Suprapubic skin (tissue), 4 donors: ENCODE results near the gene CD9. TPM values are rescaled to one million over a fixed set of nuclear protein-coding genes. Genes with fewer than 3 reads are reported as not detected.
A peak's percentile ranks its signal among the peaks of the same experiment; 100 is the strongest.

ENCODE experiments used
- DNase-seq, 2 donors: peaks; one replicate each; pipeline ENCODE4 v3.0.0-alpha.2; 2019; ENCODE audit warnings: low spot score in 2 of 2
- H3K27ac ChIP-seq: fragments of 200-600 bp; sonication (generic); one replicate; pipeline ENCODE4 v1.5.1; 2019
- H3K27me3 ChIP-seq: fragments of 200-600 bp; sonication (generic); one replicate; pipeline ENCODE4 v1.5.1; 2019
- H3K36me3 ChIP-seq: fragments of 200-600 bp; sonication (generic); one replicate; pipeline ENCODE4 v1.5.1; 2019
- H3K4me1 ChIP-seq: fragments of 200-600 bp; sonication (generic); one replicate; pipeline ENCODE4 v1.5.1; 2019
- H3K4me3 ChIP-seq: fragments of 200-600 bp; sonication (generic); one replicate; pipeline ENCODE4 v1.5.1; 2019; ENCODE audit warnings: mild to moderate bottlenecking
- H3K9me3 ChIP-seq: fragments of 200-600 bp; sonication (generic); one replicate; pipeline ENCODE4 v1.5.1; 2019
- CTCF ChIP-seq, 2 donors: fragments of 200-600 bp in 1 of 2; fragments of 450-650 bp in 1 of 2; sonication (generic) in 1 of 2; IDR thresholded peaks; one replicate each; pipeline ENCODE4 v1.5.1; 2016 to 2019; ENCODE audit warnings: antibody characterized with exemption in 2 of 2, mild to moderate bottlenecking in 1 of 2, moderate library complexity in 1 of 2
- EP300 ChIP-seq: sonication (generic); formaldehyde crosslinking; IDR thresholded peaks from one replicate; pipeline ENCODE4 v1.6.1; 2017; ENCODE audit warnings: antibody characterized with exemption
- POLR2A ChIP-seq, 2 donors: fragments of 450-650 bp; IDR thresholded peaks; one replicate each; pipeline ENCODE4 v1.6.1; 2017; ENCODE audit warnings: antibody characterized with exemption in 2 of 2, mild to moderate bottlenecking in 2 of 2, moderate library complexity in 2 of 2
- POLR2AphosphoS5 ChIP-seq, 3 donors: sonication (generic); formaldehyde crosslinking; IDR thresholded peaks; one replicate each; pipeline ENCODE4 v1.6.1; 2017; ENCODE audit warnings: antibody characterized with exemption in 3 of 3
- WGBS: methylation state at CpG from one replicate; pipeline ENCODE4 v1.1.5; 2018; 5-methylcytosine and 5-hydroxymethylcytosine counted together
- total RNA-seq, 4 donors: library from RNA; depleted of rRNA; stranded (reverse); fragments of >200 nt; gene quantifications; one replicate each; pipeline ENCODE4 v1.1.0, GENCODE V29; 2016

The CD9 gene
- total RNA-seq, 4 donors from 2014 or later: 420 to 548 (median 475) TPM

DNA sequence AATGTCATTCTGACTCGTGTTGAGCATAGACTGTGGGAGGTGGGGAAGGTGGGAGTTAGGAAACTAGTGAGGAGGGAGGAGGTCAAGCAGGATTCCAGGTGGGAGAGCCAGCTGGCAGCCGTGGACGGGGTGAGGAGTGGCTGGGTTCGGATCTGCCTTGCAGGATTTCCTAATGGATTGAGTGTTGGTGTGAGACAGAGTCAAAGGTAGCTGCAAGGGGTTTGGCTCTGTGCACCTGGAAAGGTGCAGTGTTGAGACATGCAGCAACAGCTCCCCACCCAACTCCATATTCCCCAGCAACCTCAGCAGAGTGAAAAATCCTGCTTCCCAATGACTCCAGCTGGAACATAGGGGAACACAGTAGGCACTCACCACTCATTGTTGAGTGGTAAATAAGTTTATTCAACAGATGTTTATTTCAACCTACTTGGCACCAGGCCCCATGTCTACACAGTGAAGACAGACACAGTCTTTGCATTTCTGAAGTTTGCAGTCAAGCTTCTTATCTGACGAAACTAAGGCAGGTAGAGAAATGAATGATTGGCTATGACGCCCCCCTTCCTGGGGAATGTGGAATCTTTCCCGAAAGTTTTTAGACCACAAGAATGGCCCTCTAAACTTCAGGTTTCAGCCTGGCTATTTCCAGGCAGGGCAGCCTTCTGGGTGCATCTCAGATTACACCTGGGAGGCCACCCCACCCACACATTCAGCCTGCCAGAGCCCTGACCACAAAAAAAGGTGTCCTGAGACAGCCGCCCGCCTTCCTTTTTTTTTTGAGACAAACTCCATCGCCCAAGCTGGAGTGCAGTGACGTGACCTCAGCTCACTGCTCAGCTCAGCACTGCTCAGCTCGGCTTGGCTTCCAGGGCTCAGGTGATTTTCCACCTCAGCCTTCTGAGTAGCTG is 72.4 kb downstream of the CD9 start:
- TF ChIP-seq CTCF (IDR thresholded peaks at IDR 0.05): no peak
- no peak for TF ChIP-seq POLR2A (IDR thresholded peaks at IDR 0.05)
- no peak for TF ChIP-seq EP300
- peak in 2 of 3 donors; percentile 43 to 64 for TF ChIP-seq POLR2AphosphoS5 (IDR thresholded peaks at IDR 0.05)
- Histone ChIP-seq H3K36me3 (no peaks in the 10 kb centered on the region), H3K27ac (peak overlapping the region; percentile 90), H3K9me3 (no peaks in the 10 kb centered on the region), H3K27me3 (no peaks in the 10 kb centered on the region), H3K4me1 (peaks cover 37% of the 10 kb centered on the region), H3K4me3 (no peak overlapping the region)
- 52% methylated on average over 12 of the region's 12 CpGs for WGBS
- DNase-seq: no peak

DNA sequence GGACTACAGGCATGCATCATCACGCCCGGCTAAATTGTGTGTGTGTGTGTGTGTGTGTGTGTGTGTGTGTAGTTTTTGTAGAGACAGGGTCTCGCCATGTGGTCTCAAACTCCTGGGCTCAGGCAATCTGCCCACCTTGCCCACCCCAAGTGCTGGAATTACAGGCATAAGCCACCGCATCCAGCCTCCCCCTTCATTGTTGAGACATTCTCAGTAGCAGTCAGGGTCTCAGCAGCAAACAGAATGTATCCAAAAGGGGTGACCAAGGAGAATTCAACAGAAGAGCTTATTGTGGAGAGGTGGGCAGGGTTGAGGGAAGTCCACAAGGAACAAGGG is 73.0 kb downstream of the CD9 start:
- TF ChIP-seq CTCF (IDR thresholded peaks at IDR 0.05) (no peak), EP300 (no peak), POLR2AphosphoS5 (IDR thresholded peaks at IDR 0.05) (no peak), POLR2A (IDR thresholded peaks at IDR 0.05) (no peak)
- Histone ChIP-seq H3K4me3 (no peak overlapping the region), H3K27ac (peak overlapping the region; percentile 90), H3K27me3 (no peaks in the 10 kb centered on the region), H3K9me3 (no peaks in the 10 kb centered on the region), H3K36me3 (no peaks in the 10 kb centered on the region), H3K4me1 (peaks cover 44% of the 10 kb centered on the region)
- 57% methylated on average over 3 of the region's 4 CpGs for WGBS
- no peak for DNase-seq

- Histone ChIP-seq H3K4me3 (no peak overlapping the region), H3K36me3 (no peaks in the 10 kb centered on the region), H3K27ac (peak overlapping the region; percentile 90), H3K4me1 (peaks cover 46% of the 10 kb centered on the region), H3K27me3 (no peaks in the 10 kb centered on the region), H3K9me3 (no peaks in the 10 kb centered on the region)
- DNase-seq: peak in 1 of 2 donors; percentile 77
- WGBS: 58% methylated on average over 8 of the region's 9 CpGs
- TF ChIP-seq POLR2AphosphoS5 (IDR thresholded peaks at IDR 0.05): peak in 1 of 3 donors; percentile 71
- no peak for TF ChIP-seq CTCF (IDR thresholded peaks at IDR 0.05)
- no peak for TF ChIP-seq EP300
Observed at GRCh38 chr12:6273541-6274230, 73.5 kb downstream of the CD9 start.

- Histone ChIP-seq H3K4me3 (no peak overlapping the region), H3K27me3 (no peaks in the 10 kb centered on the region), H3K4me1 (peaks cover 54% of the 10 kb centered on the region), H3K36me3 (no peaks in the 10 kb centered on the region), H3K9me3 (no peaks in the 10 kb centered on the region), H3K27ac (peak overlapping the region; percentile 71)
- 74% methylated on average over 12 of the region's 12 CpGs for WGBS
- TF ChIP-seq POLR2A (IDR thresholded peaks at IDR 0.05) (no peak), POLR2AphosphoS5 (IDR thresholded peaks at IDR 0.05) (no peak), EP300 (no peak)
- no peak for DNase-seq
Observed at GRCh38 chr12:6274231-6275221, 74.3 kb downstream of the CD9 start.
